ENCODE data around the gene FRMPD2. TPM values are rescaled to one million over a fixed set of nuclear protein-coding genes. Genes with fewer than 3 reads are reported as not detected.
"Not testable (repeated sequence)": the region's sequence is repeated elsewhere in the genome, so short reads cannot be mapped to it uniquely, and the experiment has no call there.

The FRMPD2 gene
- total and polyA plus RNA-seq, 4 donors, result 0.28 TPM; not detected in 3

GRCh38 chr10:48143721-48144642, 130.5 kb downstream of the FRMPD2 start:
- H3K27me3 ChIP-seq (ENCODE audit: control insufficient read depth in 4 of 4, insufficient read depth in 4 of 4, low read length in 3 of 4); H3K27ac ChIP-seq (ENCODE audit: low read depth in 1 of 2, low read length in 2 of 2); H3K4me1 ChIP-seq (ENCODE audit: control insufficient read depth in 4 of 4, insufficient read depth in 4 of 4, low read length in 3 of 4); H3K36me3 ChIP-seq (ENCODE audit: control insufficient read depth in 4 of 4, insufficient read depth in 3 of 4, low read depth in 1 of 4, low read length in 3 of 4); DNase-seq (ENCODE audit: low spot score); H3K4me3 ChIP-seq (ENCODE audit: low read depth in 1 of 3, low read length in 3 of 3); H3K9ac ChIP-seq (ENCODE audit: low read depth in 1 of 2, low read length in 2 of 2); H3K9me3 ChIP-seq (ENCODE audit: control insufficient read depth in 4 of 4, low read length in 3 of 4): not testable (repeated sequence)
- no CpG with 5 or more reads among the region's 10 CpGs for WGBS

- H3K9ac ChIP-seq (ENCODE audit: low read depth in 1 of 2, low read length in 2 of 2); H3K27me3 ChIP-seq (ENCODE audit: control insufficient read depth in 4 of 4, insufficient read depth in 4 of 4, low read length in 3 of 4); H3K27ac ChIP-seq (ENCODE audit: low read depth in 1 of 2, low read length in 2 of 2); DNase-seq (ENCODE audit: low spot score); H3K9me3 ChIP-seq (ENCODE audit: control insufficient read depth in 4 of 4, low read length in 3 of 4); H3K4me1 ChIP-seq (ENCODE audit: control insufficient read depth in 4 of 4, insufficient read depth in 4 of 4, low read length in 3 of 4); H3K36me3 ChIP-seq (ENCODE audit: control insufficient read depth in 4 of 4, insufficient read depth in 3 of 4, low read depth in 1 of 4, low read length in 3 of 4); H3K4me3 ChIP-seq (ENCODE audit: low read depth in 1 of 3, low read length in 3 of 3): not testable (repeated sequence)
- 88% methylated on average over 2 of the region's 3 CpGs for WGBS
These were observed 133.5 kb downstream of the FRMPD2 start for GRCh38 chr10:48140949-48141348.

GRCh38 chr10:48139953-48140850, 134.3 kb downstream of the FRMPD2 start:
- not testable (repeated sequence) for H3K9ac ChIP-seq (ENCODE audit: low read depth in 1 of 2, low read length in 2 of 2); H3K36me3 ChIP-seq (ENCODE audit: control insufficient read depth in 4 of 4, insufficient read depth in 3 of 4, low read depth in 1 of 4, low read length in 3 of 4); H3K4me3 ChIP-seq (ENCODE audit: low read depth in 1 of 3, low read length in 3 of 3); DNase-seq (ENCODE audit: low spot score); H3K27ac ChIP-seq (ENCODE audit: low read depth in 1 of 2, low read length in 2 of 2); H3K4me1 ChIP-seq (ENCODE audit: control insufficient read depth in 4 of 4, insufficient read depth in 4 of 4, low read length in 3 of 4); H3K27me3 ChIP-seq (ENCODE audit: control insufficient read depth in 4 of 4, insufficient read depth in 4 of 4, low read length in 3 of 4); H3K9me3 ChIP-seq (ENCODE audit: control insufficient read depth in 4 of 4, low read length in 3 of 4)
- 43% methylated on average over 22 of the region's 53 CpGs for WGBS

GRCh38 chr10:48128954-48129353, 145.5 kb downstream of the FRMPD2 start:
- not testable (repeated sequence) for H3K27ac ChIP-seq (ENCODE audit: low read depth in 1 of 2, low read length in 2 of 2); H3K4me1 ChIP-seq (ENCODE audit: control insufficient read depth in 4 of 4, insufficient read depth in 4 of 4, low read length in 3 of 4); DNase-seq (ENCODE audit: low spot score); H3K4me3 ChIP-seq (ENCODE audit: low read depth in 1 of 3, low read length in 3 of 3); H3K36me3 ChIP-seq (ENCODE audit: control insufficient read depth in 4 of 4, insufficient read depth in 3 of 4, low read depth in 1 of 4, low read length in 3 of 4); H3K27me3 ChIP-seq (ENCODE audit: control insufficient read depth in 4 of 4, insufficient read depth in 4 of 4, low read length in 3 of 4); H3K9ac ChIP-seq (ENCODE audit: low read depth in 1 of 2, low read length in 2 of 2); H3K9me3 ChIP-seq (ENCODE audit: control insufficient read depth in 4 of 4, low read length in 3 of 4)
- 90% methylated on average over 1 of the region's 2 CpGs for WGBS

GRCh38 chr10:48126251-48126650, 148.2 kb downstream of the FRMPD2 start:
- not testable (repeated sequence) for H3K9ac ChIP-seq (ENCODE audit: low read depth in 1 of 2, low read length in 2 of 2); H3K27ac ChIP-seq (ENCODE audit: low read depth in 1 of 2, low read length in 2 of 2); H3K9me3 ChIP-seq (ENCODE audit: control insufficient read depth in 4 of 4, low read length in 3 of 4); H3K4me1 ChIP-seq (ENCODE audit: control insufficient read depth in 4 of 4, insufficient read depth in 4 of 4, low read length in 3 of 4); H3K27me3 ChIP-seq (ENCODE audit: control insufficient read depth in 4 of 4, insufficient read depth in 4 of 4, low read length in 3 of 4); H3K4me3 ChIP-seq (ENCODE audit: low read depth in 1 of 3, low read length in 3 of 3); H3K36me3 ChIP-seq (ENCODE audit: control insufficient read depth in 4 of 4, insufficient read depth in 3 of 4, low read depth in 1 of 4, low read length in 3 of 4); DNase-seq (ENCODE audit: low spot score)
- no CpG with 5 or more reads among the region's 2 CpGs for WGBS

- not testable (repeated sequence) for H3K36me3 ChIP-seq (ENCODE audit: control insufficient read depth in 4 of 4, insufficient read depth in 3 of 4, low read depth in 1 of 4, low read length in 3 of 4); H3K27ac ChIP-seq (ENCODE audit: low read depth in 1 of 2, low read length in 2 of 2); H3K27me3 ChIP-seq (ENCODE audit: control insufficient read depth in 4 of 4, insufficient read depth in 4 of 4, low read length in 3 of 4); H3K9ac ChIP-seq (ENCODE audit: low read depth in 1 of 2, low read length in 2 of 2); H3K9me3 ChIP-seq (ENCODE audit: control insufficient read depth in 4 of 4, low read length in 3 of 4); H3K4me3 ChIP-seq (ENCODE audit: low read depth in 1 of 3, low read length in 3 of 3); H3K4me1 ChIP-seq (ENCODE audit: control insufficient read depth in 4 of 4, insufficient read depth in 4 of 4, low read length in 3 of 4); DNase-seq (ENCODE audit: low spot score)
- 22% methylated on average over 2 of the region's 2 CpGs for WGBS
These were observed 148.9 kb downstream of the FRMPD2 start for GRCh38 chr10:48125631-48126030.

- H3K4me1 ChIP-seq (ENCODE audit: control insufficient read depth in 4 of 4, insufficient read depth in 4 of 4, low read length in 3 of 4); H3K4me3 ChIP-seq (ENCODE audit: low read depth in 1 of 3, low read length in 3 of 3); H3K27me3 ChIP-seq (ENCODE audit: control insufficient read depth in 4 of 4, insufficient read depth in 4 of 4, low read length in 3 of 4); H3K9ac ChIP-seq (ENCODE audit: low read depth in 1 of 2, low read length in 2 of 2); H3K27ac ChIP-seq (ENCODE audit: low read depth in 1 of 2, low read length in 2 of 2); DNase-seq (ENCODE audit: low spot score); H3K36me3 ChIP-seq (ENCODE audit: control insufficient read depth in 4 of 4, insufficient read depth in 3 of 4, low read depth in 1 of 4, low read length in 3 of 4); H3K9me3 ChIP-seq (ENCODE audit: control insufficient read depth in 4 of 4, low read length in 3 of 4): not testable (repeated sequence)
These were observed 151.9 kb downstream of the FRMPD2 start for GRCh38 chr10:48122618-48123017.

GRCh38 chr10:48110277-48110676, 164.2 kb downstream of the FRMPD2 start:
- not testable (repeated sequence) for H3K27me3 ChIP-seq (ENCODE audit: control insufficient read depth in 4 of 4, insufficient read depth in 4 of 4, low read length in 3 of 4); H3K4me1 ChIP-seq (ENCODE audit: control insufficient read depth in 4 of 4, insufficient read depth in 4 of 4, low read length in 3 of 4); H3K36me3 ChIP-seq (ENCODE audit: control insufficient read depth in 4 of 4, insufficient read depth in 3 of 4, low read depth in 1 of 4, low read length in 3 of 4); DNase-seq (ENCODE audit: low spot score); H3K9me3 ChIP-seq (ENCODE audit: control insufficient read depth in 4 of 4, low read length in 3 of 4); H3K4me3 ChIP-seq (ENCODE audit: low read depth in 1 of 3, low read length in 3 of 3); H3K9ac ChIP-seq (ENCODE audit: low read depth in 1 of 2, low read length in 2 of 2); H3K27ac ChIP-seq (ENCODE audit: low read depth in 1 of 2, low read length in 2 of 2)
- WGBS, result no CpG with 5 or more reads among the region's 3 CpGs
